Epithelial cell of esophagus (primary cell): ENCODE measurements around the gene LIFR.
A peak's percentile ranks its signal among the peaks of the same experiment; 100 is the strongest.

Source experiments
- DNase-seq: peaks from one replicate; pipeline ENCODE4 v3.0.0; 2010; ENCODE audit warnings: low read depth
- H3K4me3 ChIP-seq: 2 replicates; pipeline ENCODE4 v1.5.1; 2011; ENCODE audit warnings: mild to moderate bottlenecking, low read length, control low read depth
- CTCF ChIP-seq: IDR thresholded peaks from 2 replicates; pipeline ENCODE4 v1.5.1; 2011; ENCODE audit warnings: low read depth, mild to moderate bottlenecking, low read length, control low read depth, inconsistent platforms; ENCODE audit not compliant: insufficient read depth; ENCODE audit errors: missing control alignments

LIFR gene

GRCh38 chr5:38556599-38557307 is at the start of gene LIFR:
TSS of gene LIFR (minus strand) at chr5:38556646. CDS start at chr5:38530647, 25,999 bp downstream.
- peak within 1 kb of the TSS; percentile 69 for H3K4me3 ChIP-seq
- DNase-seq = peak; percentile 75
- TF ChIP-seq CTCF = no peak

GRCh38 chr5:38605610-38606009 is 49.2 kb upstream of the LIFR start:
- no peak for TF ChIP-seq CTCF
- H3K4me3 ChIP-seq = no peak overlapping the region
- DNase-seq = no peak

- DNase-seq = no peak
- no peak for TF ChIP-seq CTCF
- no peak overlapping the region for H3K4me3 ChIP-seq
Observed at GRCh38 chr5:38603691-38604090, 47.2 kb upstream of the LIFR start.

GRCh38 chr5:38602641-38603040 is 46.2 kb upstream of the LIFR start:
- DNase-seq = no peak
- no peak overlapping the region for H3K4me3 ChIP-seq
- TF ChIP-seq CTCF = no peak

- no peak for TF ChIP-seq CTCF
- peak; percentile 90 for DNase-seq
- H3K4me3 ChIP-seq = no peak overlapping the region
Observed at GRCh38 chr5:38601863-38602298, 45.4 kb upstream of the LIFR start.

- no peak for DNase-seq
- no peak overlapping the region for H3K4me3 ChIP-seq
- TF ChIP-seq CTCF = no peak
Observed at GRCh38 chr5:38601133-38601862, 44.9 kb upstream of the LIFR start.
